ENCODE results near the gene JAM3.

The JAM3 gene

GRCh38 chr11:134038897-134039470 lies 29.9 kb upstream of the JAM3 start:
- peak in 3 of 56 donors; percentile 31 to 36 (median 35) for DNase-seq

GRCh38 chr11:134039726-134040385 lies 29.0 kb upstream of the JAM3 start:
- DNase-seq, result no peak

GRCh38 chr11:134040386-134041302 lies 28.2 kb upstream of the JAM3 start:
- no peak for DNase-seq

- no peak for DNase-seq
These were observed 27.5 kb upstream of the JAM3 start for GRCh38 chr11:134041349-134041748.

GRCh38 chr11:134041791-134042696 lies 26.8 kb upstream of the JAM3 start:
- DNase-seq, result no peak

GRCh38 chr11:134043821-134044420 lies 25.0 kb upstream of the JAM3 start:
- no peak for DNase-seq

- DNase-seq, result no peak
These were observed 24.2 kb upstream of the JAM3 start for GRCh38 chr11:134044514-134045284.

GRCh38 chr11:134045799-134046635 lies 22.9 kb upstream of the JAM3 start:
- no peak for DNase-seq

GRCh38 chr11:134046681-134047449 lies 22.0 kb upstream of the JAM3 start:
- no peak for DNase-seq

GRCh38 chr11:134047586-134047999 lies 21.3 kb upstream of the JAM3 start:
- peak in 13 of 56 donors; percentile 23 to 74 (median 47) for DNase-seq

GRCh38 chr11:134048028-134048427 lies 20.8 kb upstream of the JAM3 start:
- no peak for DNase-seq

- DNase-seq, result no peak
These were observed 19.6 kb upstream of the JAM3 start for GRCh38 chr11:134049303-134049702.

GRCh38 chr11:134050541-134051383 lies 18.1 kb upstream of the JAM3 start:
- peak in 43 of 56 donors; percentile 17 to 84 (median 64) for DNase-seq

GRCh38 chr11:134052395-134052987 lies 16.4 kb upstream of the JAM3 start:
- no peak for DNase-seq

- no peak for DNase-seq
These were observed 15.6 kb upstream of the JAM3 start for GRCh38 chr11:134052988-134053945.

All from amygdala (tissue), 56 donors.